Loucy (cell line): Measurements from ENCODE around the gene MBD2.

Experiments
- H2AFZ ChIP-seq: fragments of 200-600 bp; sonication (generic); 2 replicates; pipeline ENCODE4 v1.6.0; 2016; ENCODE audit warnings: antibody characterized with exemption, mild to moderate bottlenecking, low read length, moderate library complexity
- H3F3A ChIP-seq: fragments of 200-600 bp; 2 replicates; pipeline ENCODE4 v1.6.0; 2016; ENCODE audit warnings: antibody characterized with exemption, low read depth, mild to moderate bottlenecking
- H3K27me3 ChIP-seq: fragments of 200-600 bp; sonication (generic); 2 replicates; pipeline ENCODE4 v1.6.1; 2014; ENCODE audit warnings: low read length, mild to moderate bottlenecking; ENCODE audit not compliant: insufficient read depth, poor library complexity, severe bottlenecking
- H3K36me3 ChIP-seq: fragments of 200-600 bp; sonication (generic); 2 replicates; pipeline ENCODE4 v1.6.1; 2016; ENCODE audit warnings: low read length; ENCODE audit not compliant: insufficient read depth
- H3K4me1 ChIP-seq: fragments of 200-600 bp; sonication (generic); 2 replicates; pipeline ENCODE4 v1.5.1; 2014; ENCODE audit warnings: low read length, mild to moderate bottlenecking; ENCODE audit not compliant: insufficient read depth, poor library complexity, severe bottlenecking
- H3K4me2 ChIP-seq: fragments of 200-600 bp; sonication (generic); 2 replicates; pipeline ENCODE4 v1.6.0; 2014; ENCODE audit warnings: antibody characterized with exemption, low read length, low read depth, mild to moderate bottlenecking; ENCODE audit not compliant: poor library complexity, severe bottlenecking
- H3K4me3 ChIP-seq: fragments of 200-600 bp; sonication (generic); 2 replicates; pipeline ENCODE4 v1.5.1; 2014; ENCODE audit warnings: low read length, mild to moderate bottlenecking, mixed read lengths; ENCODE audit not compliant: poor library complexity, severe bottlenecking
- H3K79me2 ChIP-seq: fragments of 200-600 bp; sonication (generic); 2 replicates; pipeline ENCODE4 v1.6.1; 2014; ENCODE audit warnings: low read length; ENCODE audit not compliant: insufficient read depth
- H3K9ac ChIP-seq: fragments of 200-600 bp; sonication (generic); 2 replicates; pipeline ENCODE4 v1.6.0; 2014; ENCODE audit warnings: mild to moderate bottlenecking, low read depth, low read length, moderate library complexity; ENCODE audit not compliant: poor library complexity, severe bottlenecking
- H3K9me2 ChIP-seq: fragments of 200-600 bp; sonication (generic); replicated peaks from 2 replicates; pipeline ENCODE4 v1.6.1; 2016; ENCODE audit warnings: low read depth, low read length, mixed read lengths
- H3K9me3 ChIP-seq: fragments of 200-600 bp; sonication (generic); 2 replicates; pipeline ENCODE4 v1.6.1; 2014; ENCODE audit warnings: mild to moderate bottlenecking, antibody characterized with exemption, low read length, low read depth; ENCODE audit not compliant: insufficient read depth
- H4K20me1 ChIP-seq: fragments of 200-600 bp; sonication (generic); 2 replicates; pipeline ENCODE4 v1.6.0; 2014; ENCODE audit warnings: antibody characterized with exemption, low read length, mild to moderate bottlenecking; ENCODE audit not compliant: insufficient read depth, poor library complexity, severe bottlenecking
- CTCF ChIP-seq: fragments of 200-600 bp; sonication (generic); conservative IDR thresholded peaks from 2 replicates; pipeline ENCODE4 v1.5.1; 2014; ENCODE audit warnings: mild to moderate bottlenecking, antibody characterized with exemption, low read length
- EZH2phosphoT487 ChIP-seq: fragments of 200-600 bp; IDR thresholded peaks from 2 replicates; pipeline ENCODE4 v1.6.1; 2018; ENCODE audit warnings: antibody characterized with exemption, mild to moderate bottlenecking, moderate library complexity, borderline replicate concordance

Gene MBD2

DNA sequence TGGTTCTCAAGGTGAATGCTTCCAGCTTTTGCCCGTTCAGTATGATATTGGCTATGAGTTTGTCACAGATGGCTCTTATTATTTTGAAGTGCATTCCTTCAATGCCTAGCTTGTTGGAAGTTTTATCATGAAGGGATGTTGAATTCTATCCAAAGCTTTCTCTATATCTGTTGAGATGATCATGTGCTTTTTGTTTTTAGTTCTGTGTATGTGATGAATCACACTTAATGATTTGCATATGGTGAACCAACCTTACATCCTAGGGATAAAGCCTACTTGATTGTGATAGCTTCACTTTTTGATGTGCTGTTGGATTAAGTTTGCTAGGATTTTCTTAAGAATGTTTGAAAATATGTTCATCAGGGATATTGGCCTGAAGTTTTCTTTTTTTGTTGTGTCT is 112.1 kb downstream of the MBD2 start:
- Histone ChIP-seq H3K4me3 (no peak overlapping the region), H2AFZ (no peak overlapping the region), H3F3A (no peaks in the 10 kb centered on the region), H3K79me2 (no peaks in the 10 kb centered on the region), H3K27me3 (no peaks in the 10 kb centered on the region), H3K4me2 (no peak overlapping the region), H3K36me3 (no peaks in the 10 kb centered on the region), H4K20me1 (no peaks in the 10 kb centered on the region), H3K9ac (no peak overlapping the region), H3K9me2 (no peaks in the 10 kb centered on the region), H3K4me1 (no peaks in the 10 kb centered on the region), H3K9me3 (no peaks in the 10 kb centered on the region)
- no peak for TF ChIP-seq CTCF
- TF ChIP-seq EZH2phosphoT487, result no peak

DNA sequence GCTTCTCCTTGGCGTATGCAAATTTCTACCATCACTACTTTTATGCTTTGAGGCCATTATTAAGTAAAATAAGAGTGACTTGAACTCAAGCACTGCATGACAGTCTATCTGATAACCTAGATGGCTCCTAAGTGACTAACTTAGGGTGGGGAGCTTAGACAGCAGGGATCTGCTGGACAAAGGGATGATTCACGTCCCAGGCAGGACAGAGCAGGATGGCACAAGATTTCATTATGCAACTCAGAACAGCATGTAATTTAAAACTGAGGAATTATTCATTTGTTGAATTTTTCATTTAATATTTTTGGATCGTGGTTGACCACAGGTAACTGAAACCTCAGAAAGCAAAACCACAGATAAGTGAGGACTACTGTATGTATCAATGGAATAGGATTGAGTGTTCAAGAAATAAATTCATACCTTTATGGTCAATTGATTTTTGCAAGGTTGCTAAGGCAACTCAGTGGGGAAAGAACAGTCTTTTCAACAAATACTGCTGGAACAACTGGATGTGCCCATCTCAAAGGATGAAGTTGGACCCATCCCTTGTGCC is 115.3 kb downstream of the MBD2 start:
- no peaks in the 10 kb centered on the region for H3K4me1 ChIP-seq
- no peaks in the 10 kb centered on the region for H3K79me2 ChIP-seq
- H3K27me3 ChIP-seq, result peaks cover 6% of the 10 kb centered on the region
- H3K9me3 ChIP-seq, result no peaks in the 10 kb centered on the region
- no peak for TF ChIP-seq EZH2phosphoT487
- no peak for TF ChIP-seq CTCF
- H3K9me2 ChIP-seq, result no peaks in the 10 kb centered on the region
- no peak overlapping the region for H3K4me2 ChIP-seq
- no peak overlapping the region for H3K4me3 ChIP-seq
- no peaks in the 10 kb centered on the region for H4K20me1 ChIP-seq
- H3K9ac ChIP-seq, result no peak overlapping the region
- no peaks in the 10 kb centered on the region for H3F3A ChIP-seq
- H2AFZ ChIP-seq, result no peak overlapping the region
- no peaks in the 10 kb centered on the region for H3K36me3 ChIP-seq

DNA sequence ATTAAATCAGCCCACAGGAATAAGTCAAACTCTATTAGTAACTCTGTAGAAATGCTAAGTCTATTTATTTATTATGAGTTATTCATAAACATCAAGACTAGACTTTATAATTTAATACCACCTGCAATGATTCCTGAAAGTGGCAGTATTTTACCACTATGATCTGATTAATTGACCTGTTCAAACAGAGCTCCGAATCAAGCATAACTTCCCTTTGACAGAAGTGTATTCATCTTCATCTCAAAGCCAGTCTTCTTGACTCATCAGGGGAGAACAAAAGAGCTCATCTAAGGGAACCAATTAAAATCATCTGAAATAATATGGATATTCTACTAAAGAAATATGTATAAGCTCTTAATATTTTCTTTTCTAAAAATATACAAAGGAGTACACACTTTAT is 122.3 kb downstream of the MBD2 start:
- TF ChIP-seq CTCF, result no peak
- TF ChIP-seq EZH2phosphoT487, result no peak
- no peaks in the 10 kb centered on the region for H3K4me1 ChIP-seq
- no peaks in the 10 kb centered on the region for H3K36me3 ChIP-seq
- no peaks in the 10 kb centered on the region for H3K9me2 ChIP-seq
- no peaks in the 10 kb centered on the region for H3F3A ChIP-seq
- no peak overlapping the region for H3K4me3 ChIP-seq
- H3K9ac ChIP-seq, result no peak overlapping the region
- H3K4me2 ChIP-seq, result no peak overlapping the region
- H2AFZ ChIP-seq, result no peak overlapping the region
- peaks cover 15% of the 10 kb centered on the region for H3K27me3 ChIP-seq
- H3K9me3 ChIP-seq, result no peaks in the 10 kb centered on the region
- no peaks in the 10 kb centered on the region for H3K79me2 ChIP-seq
- no peaks in the 10 kb centered on the region for H4K20me1 ChIP-seq
